NAMALWA (cell line): ENCODE data around the gene KCNN4.

Source experiments
- DNase-seq: peaks from one replicate; pipeline ENCODE4 v3.0.0-alpha.2; 2015; ENCODE audit warnings: low spot score

Gene KCNN4

GRCh38 chr19:43748205-43748594, 32.6 kb downstream of the KCNN4 start:
- no peak for DNase-seq

DNA sequence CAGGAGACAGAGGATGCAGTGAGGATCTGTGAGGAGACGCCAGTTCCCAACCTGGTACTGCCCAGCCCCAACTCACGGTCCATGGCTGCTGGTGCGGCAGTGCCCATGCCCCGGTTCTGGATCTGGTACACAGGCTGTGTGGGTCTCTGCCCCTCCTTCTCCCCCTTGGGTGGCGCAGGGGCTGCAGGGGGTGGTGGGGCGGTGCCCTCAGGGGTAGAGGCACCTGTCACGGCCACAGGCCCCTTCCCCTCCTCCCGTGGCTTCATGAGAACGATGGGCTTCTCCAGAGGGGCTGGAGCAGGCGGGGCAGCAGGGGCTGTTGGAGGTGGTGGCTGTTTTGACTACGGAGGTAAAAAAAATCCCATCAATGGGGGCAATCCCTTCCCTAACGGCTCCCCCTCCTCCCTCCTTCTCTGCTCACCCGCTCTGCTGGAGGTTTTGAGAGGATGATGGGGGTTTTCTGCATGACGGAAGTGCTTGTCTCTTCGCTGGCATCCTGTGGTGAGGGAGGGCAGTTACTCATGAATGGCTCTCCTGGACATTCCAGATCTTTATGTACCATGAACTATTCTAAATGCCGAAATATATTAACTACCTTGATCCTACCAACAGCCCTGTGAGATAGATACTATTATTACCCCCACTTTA, 33.1 kb downstream of the KCNN4 start:
- DNase-seq = no peak

DNA sequence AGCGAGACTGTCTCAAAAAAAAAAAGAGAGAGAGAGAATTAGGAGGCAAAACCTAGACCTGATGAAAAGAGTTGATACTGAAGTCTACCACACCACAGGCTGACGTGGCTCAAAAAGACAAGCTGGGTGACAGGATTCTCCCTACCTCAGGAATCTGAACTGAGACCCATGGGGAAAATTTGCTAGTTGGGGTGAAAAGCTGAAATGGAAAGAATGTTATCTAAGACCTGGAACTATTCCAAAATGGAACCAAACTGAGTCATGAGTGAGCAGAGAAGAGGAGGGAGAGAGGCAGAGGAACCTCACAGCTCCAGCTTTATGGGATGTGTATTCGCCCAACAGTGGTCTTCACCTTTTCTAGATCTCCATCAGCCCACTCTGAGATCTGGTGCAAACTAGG, 37.7 kb downstream of the KCNN4 start:
- no peak for DNase-seq

DNA sequence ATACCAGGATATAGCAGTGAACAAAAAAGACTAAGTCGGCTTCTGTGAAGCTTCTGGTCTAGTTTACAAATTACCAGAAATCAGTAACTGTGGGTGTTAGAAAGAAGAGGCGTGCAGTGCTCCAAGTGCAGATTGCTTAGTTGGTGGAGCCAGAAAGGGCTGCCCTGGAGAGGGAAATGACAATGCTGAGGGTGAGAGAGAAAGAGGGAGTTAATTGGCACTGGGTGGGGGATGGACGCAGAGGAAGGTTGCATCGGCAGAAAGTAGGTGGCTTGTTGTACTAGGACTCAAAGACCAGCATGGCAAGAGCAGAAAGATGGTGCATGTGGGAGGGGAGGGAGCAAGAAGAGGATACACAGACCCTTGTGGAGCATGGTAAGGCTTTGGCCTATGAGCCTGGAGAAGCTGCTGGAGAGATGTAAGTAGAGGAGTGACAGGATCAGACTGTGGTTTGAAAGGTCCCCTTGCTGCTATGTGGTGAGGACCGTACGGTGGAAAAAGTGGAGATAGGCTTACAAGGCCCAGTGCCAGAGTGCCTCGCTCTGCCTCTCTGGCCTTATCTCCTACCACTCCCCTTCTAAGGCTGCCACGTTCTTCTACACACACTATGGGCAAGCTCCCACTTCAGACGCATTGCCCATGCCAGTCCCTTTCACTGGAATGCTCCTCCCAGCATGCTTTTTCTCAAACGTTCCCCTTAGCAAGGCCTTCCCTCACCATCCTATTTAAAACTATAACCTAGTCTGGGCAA, 39.5 kb downstream of the KCNN4 start:
- DNase-seq = no peak

DNA sequence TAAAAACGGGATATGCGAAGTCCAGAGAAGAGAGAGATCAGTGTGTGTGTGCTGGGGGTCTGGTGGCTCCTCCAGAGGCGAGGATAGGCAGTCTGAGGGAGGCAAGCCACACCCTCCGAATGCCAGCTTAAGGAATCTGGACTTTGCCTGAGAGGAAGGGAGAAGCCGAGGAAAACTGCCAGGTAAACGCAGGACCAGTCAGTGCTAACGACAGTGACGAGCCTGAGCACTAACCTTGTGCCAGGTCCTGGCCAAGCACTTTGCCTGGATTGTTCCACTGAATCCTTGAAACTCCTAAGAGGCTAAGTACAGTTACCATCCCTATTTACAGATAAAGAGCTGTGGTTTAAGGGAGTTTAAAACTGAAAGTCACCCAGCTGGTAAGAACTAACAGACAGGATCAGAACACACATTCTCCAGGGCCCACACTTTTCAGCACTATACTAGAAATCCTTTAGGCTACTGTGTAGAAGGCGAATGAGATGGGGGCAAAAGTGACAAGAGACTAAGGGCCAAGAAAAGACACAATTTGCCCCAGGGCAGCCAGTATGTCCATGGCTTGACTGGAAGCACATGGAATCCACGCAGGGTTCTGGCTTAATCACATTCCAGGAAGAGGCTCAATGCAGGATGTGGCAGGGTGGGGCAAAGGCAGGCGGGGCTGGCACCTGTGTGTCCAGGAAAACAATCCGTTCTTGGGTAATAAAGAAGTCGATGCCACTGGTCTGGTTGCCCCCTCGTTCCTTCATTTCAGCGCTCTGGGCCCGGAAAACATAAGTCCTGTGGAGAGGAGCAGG, 41.1 kb downstream of the KCNN4 start:
- no peak for DNase-seq

GRCh38 chr19:43738780-43739211, 42.0 kb downstream of the KCNN4 start:
- no peak for DNase-seq

- no peak for DNase-seq
Measured at GRCh38 chr19:43735957-43736356, 44.8 kb downstream of the KCNN4 start.

DNA sequence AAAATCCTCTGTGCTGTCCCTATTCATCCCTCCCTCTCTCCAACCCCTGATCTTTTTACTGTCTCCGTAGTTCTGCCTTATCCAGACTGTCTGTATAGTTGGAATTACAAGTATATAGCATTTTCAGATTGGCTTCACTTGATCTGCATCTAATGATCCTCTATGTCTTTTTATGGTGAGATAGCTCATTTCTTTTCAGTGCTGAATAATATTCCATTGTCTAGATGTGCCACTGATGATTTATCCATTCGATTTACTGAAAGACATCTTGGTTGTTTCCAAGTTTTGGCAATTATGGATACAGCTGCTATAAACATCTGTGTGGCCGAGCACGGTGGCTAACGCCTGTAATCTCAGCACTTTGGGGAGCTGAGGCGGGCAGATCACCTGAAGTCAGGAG, 45.8 kb downstream of the KCNN4 start:
- DNase-seq = no peak

GRCh38 chr19:43731846-43732245, 48.9 kb downstream of the KCNN4 start:
- no peak for DNase-seq

DNA sequence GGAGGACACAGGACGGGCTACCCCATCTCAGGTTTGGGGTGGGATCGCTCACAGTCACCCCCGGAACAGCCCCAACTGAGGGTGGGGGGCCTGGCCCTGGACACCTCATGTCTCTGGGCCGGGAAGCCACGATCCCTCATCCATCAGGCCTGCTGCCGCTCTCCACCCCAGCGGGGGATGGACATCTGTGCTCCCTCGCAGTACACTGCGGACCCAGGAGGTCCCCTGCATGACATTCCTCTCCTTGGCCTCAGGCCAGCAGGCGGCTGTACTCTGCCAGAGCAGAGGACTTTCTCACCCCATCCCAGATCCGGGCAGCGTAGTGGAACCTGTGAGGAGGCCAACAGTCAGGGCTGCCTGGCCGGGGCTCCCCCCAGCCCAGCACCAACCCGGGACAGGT, 49.4 kb downstream of the KCNN4 start:
- no peak for DNase-seq

DNA sequence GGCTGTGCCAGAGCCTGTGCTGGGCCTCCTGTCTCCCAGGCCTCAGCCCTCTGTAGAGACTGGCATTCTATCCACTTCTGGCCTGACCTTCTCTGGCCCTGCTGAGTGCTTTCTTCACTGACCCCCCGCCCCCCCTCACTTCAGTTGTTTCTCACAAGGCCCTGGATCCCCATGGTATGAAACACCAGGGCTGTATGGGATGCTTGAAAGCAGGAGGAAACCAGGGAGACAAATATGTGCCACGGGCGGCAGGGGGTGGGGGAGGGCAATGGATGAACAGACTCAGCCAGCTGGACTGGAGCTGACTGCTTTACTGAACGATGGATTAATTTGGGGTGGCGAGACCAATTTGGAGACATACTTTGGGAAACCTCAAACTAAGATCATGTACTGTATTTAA, 50.9 kb downstream of the KCNN4 start:
- DNase-seq = no peak

GRCh38 chr19:43727593-43727853, 53.2 kb downstream of the KCNN4 start:
- no peak for DNase-seq

DNA sequence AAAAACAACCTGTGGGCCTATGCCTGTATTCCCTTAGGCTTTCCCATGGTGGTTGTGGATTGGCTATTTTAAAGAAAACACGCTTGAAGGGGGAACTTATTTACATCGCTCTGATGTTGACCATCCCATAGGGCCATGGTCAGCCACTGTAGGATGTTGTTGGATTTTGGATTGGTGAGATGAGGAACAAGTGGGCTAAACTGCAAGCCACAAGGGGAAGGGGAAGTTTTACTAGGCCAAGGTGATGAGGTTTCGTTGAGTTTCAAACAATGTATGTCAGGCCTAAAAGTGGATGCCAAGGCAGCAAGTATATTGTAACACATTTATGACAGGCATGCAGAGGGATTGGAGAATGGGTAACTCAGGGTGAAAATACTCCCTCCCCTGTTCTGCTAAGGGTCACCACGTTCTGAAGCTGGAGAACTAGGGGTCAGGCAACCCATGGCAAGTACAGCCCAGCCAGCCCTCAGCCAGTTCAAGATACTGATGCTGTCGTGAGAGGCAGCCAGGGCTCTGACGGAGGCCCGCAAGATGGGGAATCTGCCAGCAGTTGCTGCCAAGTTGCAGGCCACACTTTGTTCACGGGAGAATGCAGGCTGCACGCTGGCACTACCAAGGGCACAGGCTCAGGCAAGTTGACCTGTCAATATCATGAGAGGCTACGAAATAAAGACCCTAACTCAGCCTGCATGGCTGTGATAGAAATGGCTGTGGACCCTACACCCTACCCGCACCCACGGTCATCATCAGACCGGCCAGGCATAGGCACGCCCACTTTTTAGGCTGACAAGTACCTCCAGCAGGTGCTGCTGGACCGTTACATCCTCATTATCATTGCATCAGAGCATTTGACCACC, 53.8 kb downstream of the KCNN4 start:
- no peak for DNase-seq

DNA sequence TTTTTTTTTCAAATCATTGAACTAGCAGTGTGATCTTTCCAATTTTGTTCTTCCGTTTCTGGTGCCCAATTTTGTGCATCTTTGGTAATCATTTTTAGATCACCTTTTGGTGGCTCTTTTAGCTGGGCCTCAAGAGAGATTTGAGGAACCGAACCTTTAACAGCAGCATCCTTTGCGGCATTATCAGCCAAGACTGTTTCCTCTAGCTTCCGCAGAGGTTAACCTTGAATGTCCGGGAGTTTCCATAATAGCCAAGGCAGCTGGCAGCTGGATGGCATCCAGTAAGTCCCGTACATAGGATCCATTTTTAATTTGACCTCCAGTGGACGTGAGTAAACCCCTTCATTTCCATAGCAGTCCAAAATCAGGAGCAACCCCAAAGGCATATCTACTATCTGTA, 55.3 kb downstream of the KCNN4 start:
- DNase-seq = no peak

DNA sequence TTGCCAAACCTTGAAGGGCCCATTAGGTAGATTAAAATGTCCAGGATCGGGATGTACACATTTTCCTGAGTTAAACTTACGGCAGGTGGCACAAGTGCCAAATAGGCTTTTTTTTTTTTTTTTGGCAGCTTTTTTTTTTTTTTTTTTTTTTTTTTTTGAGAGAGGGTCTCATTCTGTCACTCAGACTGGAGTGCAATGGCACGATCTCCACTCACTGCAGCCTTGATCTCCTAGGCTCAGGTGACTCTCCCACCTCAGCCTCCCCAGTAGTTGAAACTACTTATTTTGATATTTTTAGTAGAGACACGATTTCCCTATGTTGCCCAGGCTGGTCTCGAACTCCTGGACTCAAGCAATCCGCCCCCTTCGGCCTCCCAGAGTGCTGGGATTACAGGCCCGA, 55.9 kb downstream of the KCNN4 start:
- no peak for DNase-seq

GRCh38 chr19:43723588-43723987, 57.2 kb downstream of the KCNN4 start:
- DNase-seq = no peak

- no peak for DNase-seq
Measured at GRCh38 chr19:43721469-43722048, 59.2 kb downstream of the KCNN4 start.

GRCh38 chr19:43720936-43721335, 59.8 kb downstream of the KCNN4 start:
- DNase-seq = no peak

GRCh38 chr19:43719918-43720317, 60.9 kb downstream of the KCNN4 start:
- DNase-seq = no peak

DNA sequence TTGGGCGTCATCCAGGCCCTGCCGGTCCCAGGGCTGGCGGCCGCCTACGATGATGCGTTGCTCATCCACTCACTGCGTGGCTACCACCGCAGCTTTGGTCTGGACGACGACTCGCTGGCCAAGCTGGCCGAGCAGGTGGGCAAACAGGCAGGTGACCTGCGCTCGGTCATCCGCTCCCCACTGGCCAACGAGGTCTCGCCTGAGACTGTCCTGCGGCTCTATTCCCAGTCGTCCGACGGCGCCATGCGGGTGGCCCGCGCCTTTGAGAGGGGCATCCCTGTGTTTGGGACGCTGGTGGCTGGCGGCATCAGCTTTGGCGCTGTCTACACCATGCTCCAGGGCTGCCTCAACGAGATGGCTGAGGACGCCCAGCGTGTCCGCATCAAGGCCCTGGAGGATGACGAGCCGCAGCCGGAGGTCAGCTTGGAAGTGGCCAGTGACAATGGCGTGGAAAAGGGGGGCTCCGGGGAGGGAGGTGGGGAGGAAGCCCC, 61.4 kb downstream of the KCNN4 start:
- DNase-seq = no peak

DNA sequence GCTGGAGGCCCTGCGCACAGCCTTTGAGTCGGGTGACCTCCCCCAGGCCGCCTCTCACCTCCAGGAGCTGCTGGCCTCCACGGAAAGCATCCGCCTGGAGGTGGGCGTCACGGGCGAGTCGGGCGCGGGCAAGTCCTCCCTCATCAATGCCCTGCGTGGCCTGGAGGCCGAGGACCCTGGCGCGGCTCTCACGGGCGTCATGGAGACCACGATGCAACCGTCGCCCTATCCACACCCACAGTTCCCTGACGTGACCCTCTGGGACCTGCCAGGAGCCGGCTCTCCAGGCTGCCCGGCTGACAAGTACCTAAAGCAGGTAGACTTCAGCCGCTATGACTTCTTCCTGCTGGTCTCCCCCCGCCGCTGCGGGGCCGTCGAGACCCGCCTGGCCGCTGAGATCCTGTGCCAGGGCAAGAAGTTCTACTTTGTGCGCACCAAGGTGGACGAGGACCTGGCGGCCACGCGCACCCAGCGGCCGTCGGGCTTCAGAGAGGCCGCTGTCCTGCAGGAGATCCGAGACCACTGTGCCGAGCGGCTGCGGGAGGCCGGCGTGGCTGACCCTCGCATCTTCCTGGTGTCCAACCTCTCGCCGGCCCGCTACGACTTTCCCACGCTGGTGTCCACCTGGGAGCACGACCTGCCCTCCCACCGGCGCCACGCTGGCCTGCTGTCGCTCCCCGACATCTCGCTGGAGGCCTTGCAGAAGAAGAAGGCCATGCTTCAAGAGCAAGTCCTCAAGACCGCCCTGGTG, 62.0 kb downstream of the KCNN4 start:
- no peak for DNase-seq
